ENCODE data around the gene GLIPR1L2. TPM values are rescaled to one million over a fixed set of nuclear protein-coding genes. Genes with fewer than 3 reads are reported as not detected.

Gene GLIPR1L2
- total RNA-seq, 4 donors from 2014 or later = 0.53 to 1.6 (median 0.80) TPM

- no peak for TF ChIP-seq POLR2A (IDR thresholded peaks at IDR 0.05)
- no peak for TF ChIP-seq CTCF (IDR thresholded peaks at IDR 0.05)
- DNase-seq (ENCODE audit: low spot score in 2 of 2) = no peak
- intact Hi-C loops (cut with DNase I; ENCODE audit: low total_unique reads) = no loop called here
- H3K4me3 ChIP-seq (ENCODE audit: low read depth, poor library complexity, severe bottlenecking) = no peak overlapping the region
Measured at GRCh38 chr12:75354011-75354410, 36.9 kb upstream of the GLIPR1L2 start.

- H3K4me3 ChIP-seq (ENCODE audit: low read depth, poor library complexity, severe bottlenecking) = no peak overlapping the region
- no peak for DNase-seq (ENCODE audit: low spot score in 2 of 2)
- TF ChIP-seq POLR2A (IDR thresholded peaks at IDR 0.05) = no peak
- no peak for TF ChIP-seq CTCF (IDR thresholded peaks at IDR 0.05)
- intact Hi-C loops (cut with DNase I; ENCODE audit: low total_unique reads) = no loop called here
Measured at GRCh38 chr12:75360920-75361319, 30.0 kb upstream of the GLIPR1L2 start.

- H3K4me3 ChIP-seq (ENCODE audit: low read depth, poor library complexity, severe bottlenecking) = no peak overlapping the region
- intact Hi-C loops (cut with DNase I; ENCODE audit: low total_unique reads) = no loop called here
- 67 to 71% methylated on average over 1 of the region's 1 CpG for WGBS, 2 donors
- no peak for TF ChIP-seq CTCF (IDR thresholded peaks at IDR 0.05)
- TF ChIP-seq POLR2A (IDR thresholded peaks at IDR 0.05) = no peak
- no peak for DNase-seq (ENCODE audit: low spot score in 2 of 2)
Measured at GRCh38 chr12:75361408-75361807, 29.5 kb upstream of the GLIPR1L2 start.

GRCh38 chr12:75364919-75365318 lies 26.0 kb upstream of the GLIPR1L2 start:
- DNase-seq (ENCODE audit: low spot score in 2 of 2) = no peak
- H3K4me3 ChIP-seq (ENCODE audit: low read depth, poor library complexity, severe bottlenecking) = no peak overlapping the region
- intact Hi-C loops (cut with DNase I; ENCODE audit: low total_unique reads) = no loop called here
- TF ChIP-seq CTCF (IDR thresholded peaks at IDR 0.05) = no peak
- no peak for TF ChIP-seq POLR2A (IDR thresholded peaks at IDR 0.05)

GRCh38 chr12:75366629-75367028 lies 24.3 kb upstream of the GLIPR1L2 start:
- TF ChIP-seq CTCF (IDR thresholded peaks at IDR 0.05) (no peak), POLR2A (IDR thresholded peaks at IDR 0.05) (no peak)
- no peak overlapping the region for H3K4me3 ChIP-seq (ENCODE audit: low read depth, poor library complexity, severe bottlenecking)
- WGBS, 2 donors = 97% methylated on average over 1 of the region's 1 CpG
- DNase-seq (ENCODE audit: low spot score in 2 of 2) = no peak
- intact Hi-C loops (cut with DNase I; ENCODE audit: low total_unique reads) = no loop called here

GRCh38 chr12:75374971-75375370 lies 15.9 kb upstream of the GLIPR1L2 start:
- 89 to 94% methylated on average over 2 of the region's 2 CpGs for WGBS, 2 donors
- TF ChIP-seq CTCF (IDR thresholded peaks at IDR 0.05) (no peak), POLR2A (IDR thresholded peaks at IDR 0.05) (no peak)
- no peak for DNase-seq (ENCODE audit: low spot score in 2 of 2)
- intact Hi-C loops (cut with DNase I; ENCODE audit: low total_unique reads) = no loop called here
- H3K4me3 ChIP-seq (ENCODE audit: low read depth, poor library complexity, severe bottlenecking) = no peak overlapping the region

Measured in lower leg skin (tissue), 4 donors.